H9 (cell line): ENCODE measurements around the gene EGR4. TPM values are rescaled to one million over a fixed set of nuclear protein-coding genes. Genes with fewer than 3 reads are reported as not detected.

Experiments used
- DNase-seq: peaks from one replicate; pipeline ENCODE4 v3.0.0-alpha.2; 2017
- H2AFZ ChIP-seq: one replicate; pipeline ENCODE4 v1.6.1; 2013; ENCODE audit warnings: mild to moderate bottlenecking, low read length, control low read depth, moderate library complexity
- H2AK5ac ChIP-seq: 2 replicates; pipeline ENCODE4 v1.6.1; 2013; ENCODE audit warnings: low read length, control low read depth, mixed read lengths; ENCODE audit not compliant: insufficient read length
- H2BK120ac ChIP-seq: one replicate; pipeline ENCODE4 v1.6.1; 2013; ENCODE audit warnings: low read depth, mild to moderate bottlenecking, low read length, control low read depth, inconsistent platforms; ENCODE audit not compliant: poor library complexity, severe bottlenecking
- H2BK12ac ChIP-seq: 2 replicates; pipeline ENCODE4 v1.6.1; 2013; ENCODE audit warnings: low read length, control low read depth, mixed read lengths, low read depth; ENCODE audit not compliant: insufficient read length
- H2BK15ac ChIP-seq: 2 replicates; pipeline ENCODE4 v1.6.1; 2013; ENCODE audit warnings: low read depth, low read length, control low read depth
- H2BK20ac ChIP-seq: one replicate; pipeline ENCODE4 v1.6.1; 2013; ENCODE audit warnings: low read depth, mild to moderate bottlenecking, low read length, control low read depth, inconsistent platforms; ENCODE audit not compliant: poor library complexity, severe bottlenecking
- H2BK5ac ChIP-seq: 2 replicates; pipeline ENCODE4 v1.6.1; 2013; ENCODE audit warnings: low read length, control low read depth, mixed read lengths; ENCODE audit not compliant: insufficient read length
- H3K14ac ChIP-seq: 2 replicates; pipeline ENCODE4 v1.6.1; 2013; ENCODE audit warnings: low read length, control low read depth; ENCODE audit not compliant: insufficient read depth
- H3K18ac ChIP-seq: 2 replicates; pipeline ENCODE4 v1.6.1; 2013; ENCODE audit warnings: low read depth, mild to moderate bottlenecking, mixed read lengths, low read length, control low read depth; ENCODE audit not compliant: insufficient read length
- H3K23ac ChIP-seq: 2 replicates; pipeline ENCODE4 v1.6.1; 2013; ENCODE audit warnings: low read length, control low read depth, mixed read lengths, low read depth; ENCODE audit not compliant: insufficient read length
- H3K23me2 ChIP-seq: 2 replicates; pipeline ENCODE4 v1.6.1; 2013; ENCODE audit warnings: low read depth, mild to moderate bottlenecking, mixed read lengths, low read length, control low read depth; ENCODE audit not compliant: insufficient read length, poor library complexity, severe bottlenecking
- H3K27ac ChIP-seq: 2 replicates; pipeline ENCODE4 v1.5.1; 2013; ENCODE audit warnings: low read length, control low read depth, mixed read lengths, low read depth; ENCODE audit not compliant: insufficient read length
- H3K27me3 ChIP-seq: 2 replicates; pipeline ENCODE4 v1.6.1; 2013; ENCODE audit warnings: low read length, control low read depth, inconsistent platforms; ENCODE audit not compliant: insufficient read depth
- H3K4ac ChIP-seq: 2 replicates; pipeline ENCODE4 v1.6.1; 2013; ENCODE audit warnings: low read depth, mild to moderate bottlenecking, control low read depth, inconsistent platforms, low read length, moderate library complexity
- H3K4me1 ChIP-seq: 2 replicates; pipeline ENCODE4 v1.6.1; 2013; ENCODE audit warnings: low read length, control low read depth, inconsistent platforms; ENCODE audit not compliant: insufficient read depth
- H3K4me2 ChIP-seq: 2 replicates; pipeline ENCODE4 v1.6.1; 2013; ENCODE audit warnings: low read length, control low read depth, mixed read lengths; ENCODE audit not compliant: insufficient read length, insufficient read depth
- H3K56ac ChIP-seq: 2 replicates; pipeline ENCODE4 v1.6.1; 2013; ENCODE audit warnings: low read depth, mild to moderate bottlenecking, mixed read lengths, low read length, control low read depth; ENCODE audit not compliant: insufficient read length
- H3K79me1 ChIP-seq: 2 replicates; pipeline ENCODE4 v1.6.1; 2013; ENCODE audit warnings: low read depth, mild to moderate bottlenecking, moderate library complexity, low read length, control low read depth, inconsistent platforms; ENCODE audit not compliant: insufficient read depth, poor library complexity, severe bottlenecking
- H3K79me2 ChIP-seq: 2 replicates; pipeline ENCODE4 v1.6.1; 2013; ENCODE audit warnings: low read length, control low read depth, inconsistent platforms; ENCODE audit not compliant: insufficient read depth
- H3K9ac ChIP-seq: 2 replicates; pipeline ENCODE4 v1.6.1; 2013; ENCODE audit warnings: low read length, control low read depth, mixed read lengths; ENCODE audit not compliant: insufficient read length; ENCODE audit errors: extremely low read depth
- H3K9me3 ChIP-seq: one replicate; pipeline ENCODE4 v1.6.1; 2013; ENCODE audit warnings: low read depth, low read length, inconsistent platforms; ENCODE audit not compliant: control insufficient read depth
- H3T11ph ChIP-seq: one replicate; pipeline ENCODE4 v1.6.1; 2013; ENCODE audit warnings: mild to moderate bottlenecking, low read length, control low read depth, inconsistent platforms
- H4K20me1 ChIP-seq: one replicate; pipeline ENCODE4 v1.6.1; 2013; ENCODE audit not compliant: control insufficient read depth, insufficient read length, insufficient read depth
- H4K5ac ChIP-seq: 2 replicates; pipeline ENCODE4 v1.6.1; 2013; ENCODE audit warnings: low read depth, mild to moderate bottlenecking, mixed read lengths, low read length, control low read depth; ENCODE audit not compliant: insufficient read length
- H4K8ac ChIP-seq: replicated peaks from 2 replicates; pipeline ENCODE4 v1.6.1; 2013; ENCODE audit warnings: low read length, control low read depth, mixed read lengths, low read depth; ENCODE audit not compliant: insufficient read length
- H4K91ac ChIP-seq: 2 replicates; pipeline ENCODE4 v1.6.1; 2013; ENCODE audit warnings: low read depth, mild to moderate bottlenecking, moderate library complexity, mixed read lengths, low read length, control low read depth; ENCODE audit not compliant: insufficient read length
- H3K27ac Mint-ChIP-seq, 3 experiments: 2 replicates in 2 of 3; 3 replicates in 1 of 3; pipeline ENCODE4 v1.8.0; 2020 to 2021; ENCODE audit warnings: mixed read lengths in 3 of 3, mild to moderate bottlenecking in 1 of 3, moderate library complexity in 1 of 3
- H3K27me3 Mint-ChIP-seq: 2 replicates; pipeline ENCODE4 v1.8.0; 2021; ENCODE audit warnings: low read depth, mild to moderate bottlenecking, moderate library complexity, mixed read lengths
- H3K36me3 Mint-ChIP-seq, 3 experiments: 2 replicates in 2 of 3; 3 replicates in 1 of 3; pipeline ENCODE4 v1.8.0; 2020 to 2021; ENCODE audit warnings: low read depth in 3 of 3, mixed read lengths in 3 of 3; ENCODE audit not compliant: insufficient read depth in 1 of 3
- H3K4me1 Mint-ChIP-seq, 2 experiments: 2 replicates each; pipeline ENCODE4 v1.8.0; 2020; ENCODE audit warnings: mixed read lengths in 2 of 2
- H3K4me3 Mint-ChIP-seq, 2 experiments: 2 replicates in 1 of 2; 3 replicates in 1 of 2; pipeline ENCODE4 v1.8.0; 2020 to 2021; ENCODE audit warnings: mild to moderate bottlenecking in 2 of 2, mixed read lengths in 2 of 2, moderate library complexity in 1 of 2
- H3K9me3 Mint-ChIP-seq, 2 experiments: 2 replicates in 1 of 2; 3 replicates in 1 of 2; pipeline ENCODE4 v1.8.0; 2020; ENCODE audit warnings: mild to moderate bottlenecking in 2 of 2, mixed read lengths in 2 of 2, moderate library complexity in 1 of 2
- WGBS: extraction: QIAGEN DNeasy Blood & Tissue Kit; methylation state at CpG from one replicate; pipeline ENCODE4 v1.1.7; 2013; ENCODE audit warnings: missing lambda C conversion rate, low lambda C conversion rate, mixed read lengths; ENCODE audit not compliant: insufficient read length; ENCODE audit errors: extremely low coverage; 5-methylcytosine and 5-hydroxymethylcytosine counted together
- total RNA-seq: library from RNA; stranded (reverse); gene quantifications from 2 replicates; pipeline ENCODE4 v1.2.1, GENCODE V29; 2021
- TF ChIP-seq, protein P1 (sequence below): fragments of 200-600 bp; sonication (generic); conservative IDR thresholded peaks from 3 replicates; pipeline ENCODE4 v1.8.0; 2021; ENCODE audit warnings: antibody characterized with exemption, mild to moderate bottlenecking

Gene EGR4
- total RNA-seq, 1 experiment from 2014 or later = 0.85 TPM

DNA sequence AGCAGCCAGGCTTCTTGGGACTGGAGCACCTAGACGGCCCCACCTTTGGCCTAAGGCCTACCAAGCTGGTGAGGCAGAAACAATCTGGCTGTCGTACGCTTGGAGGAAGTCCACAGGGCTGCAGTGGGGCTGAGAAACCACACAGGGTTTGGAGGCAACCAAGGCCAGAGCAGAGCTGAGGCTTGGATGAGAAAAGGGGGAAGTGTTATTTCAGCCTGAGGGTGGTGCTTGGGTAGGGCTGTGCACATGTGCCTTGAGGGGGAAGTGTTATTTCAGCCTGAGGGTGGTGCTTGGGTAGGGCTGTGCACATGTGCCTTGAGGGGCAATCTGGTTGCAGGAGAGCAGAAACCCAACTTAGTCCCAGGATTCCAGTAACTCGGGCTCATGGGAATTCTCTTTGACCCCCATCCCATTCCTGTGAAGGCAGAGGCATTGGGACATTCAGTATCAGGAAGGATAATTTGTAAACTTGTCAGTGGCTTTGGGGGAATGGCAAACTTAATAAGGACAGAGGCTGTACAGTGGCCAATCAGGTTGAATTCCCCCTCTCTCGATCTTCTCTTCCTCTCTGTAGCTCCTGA, 8.1 kb downstream of the EGR4 start:
- no peak overlapping the region for H3T11ph ChIP-seq
- no peak overlapping the region for H3K14ac ChIP-seq
- no peak overlapping the region for H3K4ac ChIP-seq
- DNase-seq = no peak
- H2AFZ ChIP-seq = no peak overlapping the region
- H3K36me3 Mint-ChIP-seq = no peaks in the 10 kb centered on the region; a peak in 1 of 7 replicates
- TF ChIP-seq, protein P1, sequence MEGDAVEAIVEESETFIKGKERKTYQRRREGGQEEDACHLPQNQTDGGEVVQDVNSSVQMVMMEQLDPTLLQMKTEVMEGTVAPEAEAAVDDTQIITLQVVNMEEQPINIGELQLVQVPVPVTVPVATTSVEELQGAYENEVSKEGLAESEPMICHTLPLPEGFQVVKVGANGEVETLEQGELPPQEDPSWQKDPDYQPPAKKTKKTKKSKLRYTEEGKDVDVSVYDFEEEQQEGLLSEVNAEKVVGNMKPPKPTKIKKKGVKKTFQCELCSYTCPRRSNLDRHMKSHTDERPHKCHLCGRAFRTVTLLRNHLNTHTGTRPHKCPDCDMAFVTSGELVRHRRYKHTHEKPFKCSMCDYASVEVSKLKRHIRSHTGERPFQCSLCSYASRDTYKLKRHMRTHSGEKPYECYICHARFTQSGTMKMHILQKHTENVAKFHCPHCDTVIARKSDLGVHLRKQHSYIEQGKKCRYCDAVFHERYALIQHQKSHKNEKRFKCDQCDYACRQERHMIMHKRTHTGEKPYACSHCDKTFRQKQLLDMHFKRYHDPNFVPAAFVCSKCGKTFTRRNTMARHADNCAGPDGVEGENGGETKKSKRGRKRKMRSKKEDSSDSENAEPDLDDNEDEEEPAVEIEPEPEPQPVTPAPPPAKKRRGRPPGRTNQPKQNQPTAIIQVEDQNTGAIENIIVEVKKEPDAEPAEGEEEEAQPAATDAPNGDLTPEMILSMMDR = no peak
- H2AK5ac ChIP-seq = no peak overlapping the region
- no peaks in the 10 kb centered on the region; a peak in 1 of 5 replicates for H3K9me3 Mint-ChIP-seq
- no peak overlapping the region for H4K91ac ChIP-seq
- H3K27ac ChIP-seq = no peak overlapping the region
- no peak overlapping the region for H3K18ac ChIP-seq
- no peak overlapping the region for H2BK15ac ChIP-seq
- peaks cover 2% of the 10 kb centered on the region; the same call in 1 of the 2 replicates for H3K27me3 ChIP-seq
- H3K4me1 Mint-ChIP-seq = peaks cover 19 to 21% of the 10 kb centered on the region in 2 experiments
- H4K5ac ChIP-seq = no peak overlapping the region
- H3K79me2 ChIP-seq = peaks cover 3% of the 10 kb centered on the region; the same call in 1 of the 2 replicates
- peaks cover 3% of the 10 kb centered on the region; the same call in 1 of the 2 replicates for H3K4me1 ChIP-seq
- H3K4me3 Mint-ChIP-seq = peak overlapping the region; percentile 74 to 77
- no peak overlapping the region for H3K27ac Mint-ChIP-seq
- no CpG with 5 or more reads among the region's 5 CpGs for WGBS
- no peak overlapping the region for H2BK20ac ChIP-seq
- no peak overlapping the region for H4K8ac ChIP-seq
- no peak overlapping the region for H3K9ac ChIP-seq
- H4K20me1 ChIP-seq = no peaks in the 10 kb centered on the region
- peaks cover 55% of the 10 kb centered on the region for H3K27me3 Mint-ChIP-seq
- no peak overlapping the region for H2BK120ac ChIP-seq
- no peaks in the 10 kb centered on the region for H3K9me3 ChIP-seq
- no peak overlapping the region for H3K56ac ChIP-seq
- H2BK12ac ChIP-seq = no peak overlapping the region
- H3K23me2 ChIP-seq = peaks cover 15% of the 10 kb centered on the region
- H3K4me2 ChIP-seq = peak overlapping the region; percentile 29
- no peak overlapping the region for H2BK5ac ChIP-seq
- no peaks in the 10 kb centered on the region for H3K79me1 ChIP-seq
- no peak overlapping the region for H3K23ac ChIP-seq
